Left ventricle myocardium superior (tissue), 1 donor: ENCODE data around the gene NLRP3. TPM values are rescaled to one million over a fixed set of nuclear protein-coding genes. Genes with fewer than 3 reads are reported as not detected.
A peak's percentile ranks its signal among the peaks of the same experiment; 100 is the strongest.
"Not testable (repeated sequence)": the region's sequence is repeated elsewhere in the genome, so short reads cannot be mapped to it uniquely, and the experiment has no call there.

ENCODE experiments used
- ATAC-seq: fragments of 200-7000 bp; cut with Tn5 transposase; one replicate; pipeline ENCODE4 v1.9.1; 2020; ENCODE audit warnings: mild to moderate bottlenecking, moderate library complexity
- DNase-seq: peaks from one replicate; pipeline ENCODE4 v3.0.0-alpha.2; 2020
- intact Hi-C: fragments of 100-400 bp; cut with micrococcal nuclease; formaldehyde crosslinking; loops from one replicate; pipeline ENCODE4 v1.11.0; 2022
- total RNA-seq: library from RNA; stranded (reverse); fragmentation: NEBNext Ultra II Directional; extraction: Animal tissue kit (Norgen Biotek cat#: 25700); gene quantifications from one replicate; pipeline ENCODE4 v1.2.1, GENCODE V29; 2021
- donor health status: DM: no; HTN: yes; CAD: no; lungs with severe emphysema.

Gene NLRP3
- total RNA-seq, 1 donor from 2014 or later, result 0.64 TPM

DNA sequence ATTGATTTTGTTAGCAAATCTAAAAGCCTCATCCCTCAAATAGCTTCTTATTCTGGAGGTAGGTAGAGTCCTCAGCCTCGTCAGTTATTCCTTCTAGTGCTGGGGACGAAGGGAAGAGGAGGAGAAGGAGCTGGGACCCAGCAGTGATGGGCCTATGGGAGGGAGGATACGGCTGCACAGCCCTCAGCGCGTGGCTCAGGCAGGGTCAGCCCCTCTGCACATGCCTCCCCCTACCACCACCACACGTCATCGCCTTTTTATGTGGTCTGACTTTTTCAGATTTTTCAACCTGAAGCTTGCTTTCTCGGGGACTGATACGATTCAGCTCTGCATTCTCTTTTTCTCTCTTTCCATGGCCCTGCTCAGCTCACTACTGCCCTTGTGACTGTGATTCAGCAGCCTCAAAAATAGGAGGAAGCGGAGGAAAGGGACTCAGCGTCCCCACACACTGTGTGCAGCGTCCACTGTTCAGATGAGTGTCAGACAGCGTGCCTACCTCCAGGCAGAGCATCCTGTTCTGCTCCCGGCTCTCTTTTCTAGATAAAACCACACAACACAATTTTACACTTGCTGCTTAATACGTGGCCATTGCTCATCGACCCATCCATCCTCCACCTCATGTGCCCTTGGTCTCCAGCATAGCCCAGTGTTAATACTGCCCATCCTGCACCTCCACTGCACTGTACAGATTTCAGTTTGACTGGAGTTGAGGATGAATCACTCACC, 41.1 kb downstream of the NLRP3 start:
- intact Hi-C loops, result no loop called here
- DNase-seq (no peak), ATAC-seq (no peak)

DNA sequence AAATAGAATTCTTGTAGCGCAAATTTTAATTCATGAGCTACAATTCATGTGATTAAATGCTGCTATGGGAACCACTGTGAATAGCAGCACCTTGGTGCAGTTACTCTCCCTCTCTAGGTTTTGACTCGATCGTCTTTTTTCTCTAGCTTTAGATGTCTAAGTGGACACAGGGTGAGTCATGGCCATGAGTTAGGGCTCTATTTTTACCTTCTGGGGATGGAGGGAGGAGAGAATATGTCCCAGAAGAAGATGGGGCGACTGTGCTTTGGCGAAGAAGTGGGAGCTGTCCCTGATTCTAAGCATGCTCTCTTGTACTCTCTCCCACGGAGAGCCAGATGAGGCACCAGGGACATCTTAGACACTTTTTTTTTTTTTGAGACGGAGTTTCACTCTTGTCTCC, 43.5 kb downstream of the NLRP3 start:
- intact Hi-C loops, result no loop called here

DNA sequence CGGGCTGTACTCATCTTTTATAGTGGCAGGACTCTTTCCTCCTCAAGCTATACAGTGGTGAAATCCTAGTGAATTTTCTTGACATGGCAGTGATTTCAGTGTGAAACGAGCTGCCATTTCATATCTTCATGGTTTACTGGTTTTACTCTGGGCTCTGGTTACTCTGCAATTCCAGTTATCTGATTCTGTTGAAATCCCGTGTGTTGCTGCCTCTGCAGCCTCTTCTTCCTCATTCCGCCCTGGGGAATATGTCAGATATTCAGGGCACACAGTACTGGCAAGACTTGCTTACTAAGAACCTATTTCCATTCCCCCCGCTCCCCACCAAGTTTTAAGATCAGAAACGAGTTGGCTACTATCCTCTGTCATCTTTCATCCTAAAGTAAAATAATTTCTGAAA, 49.8 kb downstream of the NLRP3 start:
- intact Hi-C loops, result no loop called here
- no peak for ATAC-seq
- no peak for DNase-seq

More for the DNA sequence above, 43.5 kb downstream of the NLRP3 start:
- ATAC-seq (no peak), DNase-seq (no peak)

DNA sequence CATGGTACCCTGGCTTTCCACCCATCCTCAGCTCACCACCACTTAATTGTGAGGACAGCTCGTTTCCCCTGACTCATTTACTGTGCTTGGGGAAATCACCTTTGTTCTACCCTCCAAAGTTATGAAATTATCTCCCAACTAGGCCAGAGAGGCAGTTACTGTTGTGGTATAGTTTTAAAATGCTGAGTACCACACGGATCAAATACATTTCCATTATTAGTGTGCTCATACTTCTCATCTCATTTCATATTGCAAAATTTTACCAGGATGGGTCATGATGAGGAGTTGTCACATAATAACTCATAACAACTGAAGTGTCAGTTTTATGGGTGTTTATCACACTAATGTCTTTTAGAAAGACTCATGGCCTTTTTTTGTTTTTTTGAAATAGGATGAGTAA, 51.2 kb downstream of the NLRP3 start:
- ATAC-seq, result no peak
- intact Hi-C loops, result no loop called here
- DNase-seq, result no peak

DNA sequence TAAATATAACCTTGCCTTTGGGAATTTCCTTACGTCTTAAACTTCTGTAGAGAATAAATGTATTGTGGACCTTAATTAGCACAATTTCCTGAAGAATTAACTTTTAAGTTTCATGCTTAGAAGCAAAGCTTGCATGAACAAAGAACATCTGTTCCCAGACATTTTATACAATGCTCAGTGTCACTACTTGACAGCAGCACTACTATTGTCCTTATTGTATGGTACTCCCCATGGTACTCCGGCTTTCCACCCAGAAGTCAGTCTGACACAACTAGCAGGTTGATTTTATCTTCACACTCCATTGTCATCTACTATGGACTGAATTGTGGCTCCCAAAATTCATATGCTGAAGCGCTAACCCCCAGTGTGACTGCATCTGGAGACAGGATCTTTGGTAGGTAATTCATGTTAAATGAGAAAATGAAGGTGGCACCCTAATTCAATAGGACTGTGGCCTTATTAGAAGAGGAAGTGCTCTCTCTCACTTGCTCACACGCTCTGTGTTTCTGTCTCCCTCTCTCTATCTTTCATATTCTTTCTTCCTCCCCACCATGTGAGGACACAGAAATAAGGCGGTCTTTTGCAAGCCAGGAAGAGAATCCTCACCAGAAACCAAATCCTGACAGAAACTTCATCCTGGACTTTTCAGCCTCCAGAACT, 52.6 kb downstream of the NLRP3 start:
- DNase-seq, result no peak
- no peak for ATAC-seq
- intact Hi-C loops, result no loop called here

DNA sequence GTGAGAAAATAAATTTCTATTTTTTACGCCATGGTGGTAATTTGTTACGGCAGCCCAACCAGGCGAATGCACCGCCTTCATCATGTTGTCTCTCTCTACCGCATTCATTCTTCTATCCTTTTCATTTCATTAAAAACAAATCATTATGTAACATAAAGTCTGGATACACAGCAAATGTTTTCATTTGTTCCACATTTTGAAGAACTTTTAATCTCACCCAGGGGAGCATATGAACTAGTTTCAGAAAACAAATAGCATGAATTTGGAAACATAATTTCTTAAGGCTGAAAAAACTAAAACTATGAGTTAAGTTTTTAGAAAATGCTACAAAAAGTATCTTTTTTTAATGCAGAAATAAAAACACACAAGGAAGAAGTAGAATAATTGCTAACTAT, 53.2 kb downstream of the NLRP3 start:
- no peak for DNase-seq
- intact Hi-C loops, result no loop called here
- no peak for ATAC-seq

DNA sequence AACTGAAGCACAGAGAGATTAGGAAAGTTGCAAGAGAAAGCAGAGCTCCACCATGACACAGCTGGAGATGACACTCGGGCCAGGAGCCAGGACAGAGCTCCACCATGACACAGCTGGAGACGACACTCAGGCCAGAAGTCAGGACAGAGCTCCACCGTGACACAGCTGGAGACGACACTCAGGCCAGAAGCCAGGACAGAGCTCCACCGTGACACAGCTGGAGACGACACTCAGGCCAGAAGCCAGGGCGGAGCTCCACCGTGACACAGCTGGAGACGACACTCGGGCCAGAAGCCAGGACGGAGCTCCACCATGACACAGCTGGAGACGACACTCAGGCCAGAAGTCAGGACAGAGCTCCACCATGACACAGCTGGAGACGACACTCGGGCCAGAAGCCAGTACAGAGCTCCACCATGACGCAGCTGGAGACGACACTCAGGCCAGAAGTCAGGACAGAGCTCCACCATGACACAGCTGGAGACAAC, 55.0 kb downstream of the NLRP3 start:
- peak; percentile 33 for DNase-seq
- ATAC-seq, intact Hi-C loops: not testable (repeated sequence)

DNA sequence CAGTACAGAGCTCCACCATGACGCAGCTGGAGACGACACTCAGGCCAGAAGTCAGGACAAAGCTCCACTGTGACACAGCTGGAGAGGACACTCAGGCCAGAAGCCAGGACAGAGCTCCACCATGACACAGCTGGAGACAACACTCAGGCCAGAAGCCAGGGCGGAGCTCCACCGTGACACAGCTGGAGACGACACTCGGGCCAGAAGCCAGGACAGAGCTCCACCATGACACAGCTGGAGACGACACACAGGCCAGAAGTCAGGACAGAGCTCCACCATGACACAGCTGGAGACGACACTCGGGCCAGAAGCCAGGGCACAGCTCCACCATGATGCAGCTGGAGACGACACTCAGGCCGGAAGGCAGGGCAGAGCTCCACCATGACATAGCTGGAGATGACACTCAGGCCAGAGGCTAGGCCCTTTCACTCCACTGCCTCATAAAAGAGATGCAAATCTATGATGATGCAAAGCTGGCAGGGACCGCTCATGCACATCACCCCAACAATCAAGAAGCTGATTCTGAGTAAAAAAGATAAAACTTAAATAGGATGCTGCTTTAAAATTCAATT, 55.6 kb downstream of the NLRP3 start:
- intact Hi-C loops, result no loop called here
- DNase-seq, result no peak
- no peak for ATAC-seq

DNA sequence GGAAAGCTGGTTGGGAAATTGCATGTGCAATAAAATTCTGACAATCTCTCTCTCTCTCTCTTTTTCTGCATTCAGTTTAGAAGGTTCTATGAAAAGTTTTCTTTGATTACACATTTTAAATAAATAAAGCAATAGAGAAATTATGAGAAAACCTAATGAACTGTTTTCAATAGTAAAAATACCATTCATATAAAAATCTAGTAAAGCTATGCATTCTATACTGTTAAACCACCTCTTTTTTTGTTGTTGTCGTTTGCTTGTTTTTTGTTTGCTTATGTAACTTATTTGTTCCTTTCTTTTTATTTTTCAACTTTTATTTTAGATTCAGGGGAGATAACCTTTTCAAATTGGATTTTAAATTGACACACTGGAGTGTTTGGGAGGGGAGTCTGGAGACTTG, 56.1 kb downstream of the NLRP3 start:
- intact Hi-C loops, result no loop called here
- ATAC-seq, result no peak

DNA sequence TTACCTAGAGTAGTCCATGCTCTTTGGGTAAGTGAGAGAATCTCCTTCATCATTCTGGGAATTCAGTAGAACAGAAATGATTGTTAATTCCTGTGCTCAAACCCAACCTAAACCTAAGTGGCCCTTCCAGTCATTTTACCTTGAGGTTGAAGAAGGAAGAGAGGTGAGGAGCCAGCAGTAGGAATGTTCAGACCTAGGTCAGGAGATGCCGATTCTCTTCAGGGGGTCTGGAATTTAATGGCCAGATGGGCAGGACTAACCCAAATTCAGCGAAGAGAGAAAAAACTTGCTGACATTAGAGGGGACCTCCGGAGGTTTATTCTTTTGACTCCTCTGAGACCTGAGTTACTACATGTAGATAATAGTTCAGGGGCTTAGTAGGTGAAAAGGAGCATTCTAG, 58.4 kb downstream of the NLRP3 start:
- intact Hi-C loops, result no loop called here
- no peak for ATAC-seq
- no peak for DNase-seq

More for the DNA sequence above, 56.1 kb downstream of the NLRP3 start:
- DNase-seq, result no peak

DNA sequence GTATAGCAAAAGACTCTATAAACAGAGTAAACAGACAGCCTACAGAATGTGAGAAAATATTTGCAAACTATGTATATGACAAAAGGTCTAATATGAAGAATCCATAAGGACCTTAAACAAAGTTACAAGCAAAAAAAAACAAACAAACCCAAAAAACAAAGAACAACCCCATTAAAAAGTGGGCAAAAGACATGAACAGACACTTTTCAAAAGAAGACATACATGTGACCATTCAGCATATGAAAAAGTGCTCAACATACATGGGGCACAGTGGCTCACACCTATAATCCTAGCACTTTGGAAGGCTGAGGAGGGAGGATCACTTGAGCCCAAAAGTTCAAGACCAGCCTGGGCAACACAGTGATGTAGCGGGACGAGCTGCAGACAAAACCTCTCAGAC, 59.8 kb downstream of the NLRP3 start:
- intact Hi-C loops, result no loop called here
- DNase-seq (no peak), ATAC-seq (no peak)

DNA sequence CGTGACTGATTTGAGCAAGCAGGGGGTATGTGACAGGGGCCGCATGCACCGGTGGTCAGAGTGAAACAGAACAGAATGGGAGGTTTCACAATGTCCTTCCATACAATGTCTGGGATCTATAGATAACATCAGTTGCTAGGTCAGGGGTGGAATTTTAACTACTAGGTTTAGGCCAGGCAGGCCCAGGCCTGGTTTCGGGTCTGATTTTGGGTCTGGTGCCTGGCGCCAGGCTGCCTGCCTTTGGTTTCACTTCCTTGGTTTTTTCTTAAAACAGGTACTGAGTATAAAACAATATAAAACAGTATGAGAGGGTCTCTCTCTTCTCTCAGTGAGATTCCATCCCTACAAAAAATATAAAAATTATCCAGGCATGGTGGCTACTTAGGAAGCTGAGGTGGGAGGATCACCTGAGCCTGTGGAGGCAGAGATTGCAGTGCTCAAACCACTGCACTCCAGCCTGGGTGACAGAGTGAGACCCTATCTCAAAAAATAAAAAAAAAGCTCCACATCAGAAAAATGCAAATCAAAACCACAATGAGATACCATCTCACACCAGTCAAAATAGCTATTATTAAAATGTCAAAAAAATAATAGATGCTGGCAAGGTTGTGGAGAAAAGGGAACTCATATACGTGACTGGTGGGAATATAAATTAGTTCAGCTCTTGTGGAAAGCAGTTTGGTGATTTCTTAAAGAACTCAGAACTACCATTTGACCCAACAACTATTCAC, 60.5 kb downstream of the NLRP3 start:
- DNase-seq, ATAC-seq, intact Hi-C loops: not testable (repeated sequence)

DNA sequence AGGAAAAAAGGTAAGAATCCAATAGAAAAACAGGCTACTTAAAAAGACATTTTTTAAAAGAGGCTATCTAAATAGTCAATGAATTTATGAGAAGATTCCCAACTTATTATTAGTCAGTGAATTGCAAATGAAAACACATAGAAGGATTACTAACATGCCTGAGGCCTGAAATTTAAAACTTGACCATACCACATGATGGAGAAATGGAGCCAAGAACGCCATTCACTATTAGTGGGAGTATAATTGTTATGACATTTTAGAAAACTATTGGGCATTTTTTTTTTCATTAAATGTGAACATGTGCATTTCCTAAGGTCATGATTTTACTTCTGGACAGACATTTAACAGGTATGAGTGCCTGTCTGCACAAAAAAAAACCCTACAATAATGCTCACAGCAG, 66.8 kb downstream of the NLRP3 start:
- intact Hi-C loops, result no loop called here
- DNase-seq, result no peak
- ATAC-seq, result no peak

DNA sequence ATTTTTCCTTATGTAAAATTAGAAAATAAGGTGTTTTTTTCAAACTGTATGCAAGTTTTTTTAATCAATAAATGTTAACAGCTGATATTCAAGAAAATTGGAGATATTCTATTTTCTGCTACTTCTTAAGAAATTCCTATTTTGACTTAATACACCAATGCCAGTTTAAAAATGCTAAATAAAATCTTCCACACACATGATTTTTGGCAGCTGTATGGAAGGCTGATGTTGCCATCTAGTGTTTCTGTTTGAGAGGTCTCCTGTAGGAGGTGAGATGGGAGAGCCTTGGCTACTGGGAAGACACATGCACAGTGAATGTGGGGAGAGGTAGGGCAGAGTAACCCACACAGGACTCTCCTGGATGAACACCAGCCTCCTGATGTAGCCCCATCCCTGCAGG, 71.1 kb downstream of the NLRP3 start:
- DNase-seq (no peak), ATAC-seq (peak; percentile 33)
- intact Hi-C loops, result no loop called here

DNA sequence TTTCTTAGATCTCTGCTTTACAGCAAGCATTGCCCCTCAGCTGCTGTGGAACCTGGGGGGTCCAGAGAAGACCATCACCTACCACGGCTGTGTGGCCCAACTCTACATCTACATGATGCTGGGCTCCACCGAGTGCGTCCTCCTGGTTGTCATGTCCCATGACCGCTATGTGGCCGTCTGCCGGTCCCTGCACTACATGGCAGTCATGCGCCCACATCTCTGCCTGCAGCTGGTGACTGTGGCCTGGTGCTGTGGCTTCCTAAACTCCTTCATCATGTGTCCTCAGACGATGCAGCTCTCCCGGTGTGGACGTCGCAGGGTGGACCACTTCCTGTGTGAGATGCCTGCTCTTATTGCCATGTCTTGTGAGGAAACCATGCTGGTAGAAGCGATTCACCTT, 75.4 kb downstream of the NLRP3 start:
- no peak for ATAC-seq
- no peak for DNase-seq
- intact Hi-C loops, result no loop called here

DNA sequence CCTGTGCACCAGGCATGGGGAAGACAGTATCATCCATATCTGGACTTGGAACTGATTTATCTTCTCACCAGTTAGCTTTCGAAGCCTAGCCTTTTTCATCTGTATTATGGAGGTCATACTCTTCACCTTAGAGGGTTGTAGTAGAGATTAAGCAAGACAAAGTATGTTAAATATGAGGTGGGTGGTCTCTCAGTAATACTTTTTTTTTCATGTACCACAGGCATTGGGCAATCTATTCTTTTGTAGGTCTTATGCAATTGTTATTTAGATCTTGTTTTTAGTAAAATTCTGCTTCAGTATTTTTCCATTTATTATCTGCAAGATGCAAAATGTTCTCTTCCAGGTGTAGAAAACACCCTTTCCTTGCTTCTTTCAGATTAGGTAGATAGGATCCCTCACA, 77.1 kb downstream of the NLRP3 start:
- DNase-seq (no peak), ATAC-seq (no peak)
- intact Hi-C loops, result no loop called here

DNA sequence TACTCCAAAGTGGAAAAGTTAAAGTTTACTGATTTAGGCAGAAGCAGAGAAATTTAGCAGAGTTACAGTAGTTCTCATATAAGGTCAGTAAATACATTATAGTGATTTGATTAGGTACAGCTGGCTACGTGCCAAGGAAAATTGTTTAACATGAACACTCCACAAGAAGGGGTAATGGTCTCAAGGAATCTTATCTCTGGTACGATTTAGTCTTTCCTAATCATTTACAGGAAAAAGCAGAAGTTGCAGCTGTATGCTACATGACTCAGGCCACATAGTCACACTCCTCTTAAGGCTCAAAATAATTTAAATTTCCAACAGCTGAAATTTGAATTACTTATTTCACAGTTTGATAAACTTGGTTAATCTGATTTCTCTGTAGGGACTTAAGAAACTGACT, 78.8 kb downstream of the NLRP3 start:
- intact Hi-C loops, result no loop called here
- DNase-seq (no peak), ATAC-seq (no peak)

DNA sequence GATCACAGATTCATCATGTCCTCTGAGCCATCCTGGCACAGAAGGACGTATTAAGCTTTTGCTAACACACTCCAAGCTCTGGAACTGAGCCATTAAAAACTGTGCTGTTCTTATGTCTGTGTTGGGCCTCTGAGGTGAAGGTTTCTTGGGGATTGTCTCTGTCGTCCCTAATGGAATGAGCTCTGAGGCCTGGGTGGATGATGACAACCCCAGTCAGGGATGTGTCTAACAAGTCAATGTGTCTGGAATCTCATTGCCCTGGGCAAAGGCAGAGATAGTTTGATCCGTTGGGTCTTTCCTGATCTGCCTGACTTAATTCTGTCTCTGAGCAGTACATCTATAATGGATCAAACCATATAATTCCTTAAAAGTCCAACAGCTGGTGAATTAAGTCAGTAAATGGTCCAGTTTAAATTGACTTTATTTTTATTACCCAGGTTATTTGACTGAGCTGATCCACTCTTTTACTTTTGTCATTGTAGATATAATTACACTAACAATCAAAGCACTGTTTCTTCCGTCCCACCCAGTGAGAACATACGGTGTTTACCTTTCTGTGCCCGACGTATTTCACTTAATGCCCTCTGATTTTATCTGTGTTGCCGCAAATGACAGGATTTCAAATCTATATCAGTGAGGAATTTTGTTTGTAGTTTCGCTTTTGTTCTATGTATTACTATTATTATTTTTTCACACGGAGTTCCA, 80.8 kb downstream of the NLRP3 start:
- ATAC-seq (no peak), DNase-seq (no peak)
- intact Hi-C loops, result no loop called here
